ENCODE results near the gene NPPA. TPM values are rescaled to one million over a fixed set of nuclear protein-coding genes. Genes with fewer than 3 reads are reported as not detected.
A peak's percentile ranks its signal among the peaks of the same experiment; 100 is the strongest.

NPPA gene
- total and polyA plus RNA-seq, 10 of the 15 experiments (the other 5 are each of a cell fraction or from before 2014, with no cell fraction given): 0.31 to 0.39 TPM; not detected in 8

GRCh38 chr1:11805422-11806306 lies 41.9 kb downstream of the NPPA start, which contains the start of the genes CLCN6 and MTHFR (continued):
- TF ChIP-seq SMAD1 (IDR thresholded peaks at IDR 0.05; ENCODE audit: low read depth, partially characterized antibody) (no peak), BRCA1 (IDR thresholded peaks at IDR 0.05; ENCODE audit: low read depth, low read length) (no peak), KLF5 (IDR thresholded peaks at IDR 0.05; ENCODE audit: partially characterized antibody) (no peak), CBX5 (IDR thresholded peaks at IDR 0.05; ENCODE audit: low read depth) (no peak), KAT2A (conservative IDR thresholded peaks at IDR 0.05; ENCODE audit: control insufficient read depth, low read depth, low read length) (no peak), PKNOX1 (IDR thresholded peaks at IDR 0.05) (peak; percentile 95), HDGF (IDR thresholded peaks at IDR 0.05) (peak; percentile 95), ATF2 (IDR thresholded peaks at IDR 0.05; ENCODE audit: low read length) (no peak), CBX3 (IDR thresholded peaks at IDR 0.05; ENCODE audit: borderline replicate concordance, low read depth) (no peak), SIN3A (IDR thresholded peaks at IDR 0.05; ENCODE audit: low read depth, low read length) (peak; percentile 93), FOXM1 (IDR thresholded peaks at IDR 0.05; ENCODE audit: low read depth, low read length) (no peak), MYB (IDR thresholded peaks at IDR 0.05; ENCODE audit: borderline replicate concordance, low read depth, low read length) (no peak), ESRRA (IDR thresholded peaks at IDR 0.05; ENCODE audit: low read length) (no peak), ELK1 (IDR thresholded peaks at IDR 0.05; ENCODE audit: low read depth, low read length) (0 out of 2 replicates have a peak, but pooled peaks have one; percentile 44), ZNF687 (IDR thresholded peaks at IDR 0.05) (peak; percentile 27; the same call in 1 of the 2 replicates), RBBP5 (conservative IDR thresholded peaks at IDR 0.05) (no peak), TAF1 (IDR thresholded peaks at IDR 0.05; ENCODE audit: borderline replicate concordance, low read depth, low read length) (peak; percentile 79; the same call in 1 of the 2 replicates), IRF5 (IDR thresholded peaks at IDR 0.05; ENCODE audit: borderline replicate concordance) (no peak), POU2F2 (IDR thresholded peaks at IDR 0.05; ENCODE audit: borderline replicate concordance, low read depth, low read length) (0 out of 3 replicates have a peak, but pooled peaks have one; percentile 25), BMI1 (IDR thresholded peaks at IDR 0.05; ENCODE audit: borderline replicate concordance) (no peak)

All from GM12878 (cell line).